K562 (cell line): Measurements from ENCODE around the gene KIF5C.

Experiments
- CREM ChIP-seq: IDR thresholded peaks from 2 replicates; pipeline ENCODE4 v1.6.1; 2014; ENCODE audit warnings: antibody characterized with exemption, low read depth
- EHMT2 ChIP-seq: fragments of 450-650 bp; IDR thresholded peaks from 2 replicates; pipeline ENCODE4 v1.6.1; 2018; ENCODE audit warnings: antibody characterized with exemption
- FOXM1 ChIP-seq, 2 experiments: fragments of 450-650 bp in 1 of 2; sonication (generic) in 1 of 2; formaldehyde crosslinking in 1 of 2; IDR thresholded peaks; 2 replicates each; pipeline versions ENCODE4 v1.6.1 to v1.9.0; 2017 to 2022; ENCODE audit warnings: low read depth in 2 of 2, mild to moderate bottlenecking in 2 of 2, missing genetic modification reagents in 1 of 2, moderate library complexity in 1 of 2
- HMG20A ChIP-seq: fragments of 450-650 bp; formaldehyde crosslinking; conservative IDR thresholded peaks from 2 replicates; pipeline ENCODE4 v1.4.0; 2020; ENCODE audit warnings: mild to moderate bottlenecking, mixed read lengths
- NELFE ChIP-seq: IDR thresholded peaks from 2 replicates; pipeline ENCODE4 v1.6.1; 2011; ENCODE audit warnings: mild to moderate bottlenecking; ENCODE audit not compliant: insufficient read depth, insufficient read length
- SMAD1 ChIP-seq: fragments of 150-350 bp; IDR thresholded peaks from 2 replicates; pipeline ENCODE4 v1.6.1; 2014; ENCODE audit warnings: low read length, low read depth; ENCODE audit not compliant: partially characterized antibody
- TAF1 ChIP-seq: IDR thresholded peaks from 2 replicates; pipeline ENCODE4 v1.6.1; 2011; ENCODE audit warnings: mild to moderate bottlenecking, low read length, moderate library complexity; ENCODE audit not compliant: insufficient read depth, control insufficient read depth, severe bottlenecking; ENCODE audit errors: extremely low read depth
- TF ChIP-seq, protein P1 (sequence below), 2 experiments: fragments of 450-650 bp; formaldehyde crosslinking in 1 of 2; IDR thresholded peaks; 2 replicates each; pipeline versions ENCODE4 v1.4.0 to v1.6.1; 2014 to 2020; ENCODE audit warnings: mild to moderate bottlenecking in 2 of 2, borderline replicate concordance in 1 of 2, low read depth in 1 of 2
- TF ChIP-seq, protein P2 (sequence below): sonication (generic); formaldehyde crosslinking; IDR thresholded peaks from 2 replicates; pipeline ENCODE4 v1.8.0; 2022; ENCODE audit warnings: missing genetic modification reagents, mild to moderate bottlenecking, borderline replicate concordance
- TF ChIP-seq, protein P3 (sequence below), 3 experiments: IDR thresholded peaks in 2 of 3; conservative IDR thresholded peaks in 1 of 3; 2 replicates each; pipeline ENCODE4 v1.5.1; 2011 to 2012; ENCODE audit warnings: low read length in 3 of 3, mild to moderate bottlenecking in 3 of 3, control low read depth in 2 of 3, improper control_type of control experiment in 1 of 3, inconsistent platforms in 1 of 3, low read depth in 1 of 3, mixed read lengths in 1 of 3, moderate library complexity in 1 of 3; ENCODE audit not compliant: insufficient read depth in 2 of 3
- TF ChIP-seq, protein P4 (sequence below): sonication (generic); formaldehyde crosslinking; IDR thresholded peaks from 2 replicates; pipeline ENCODE4 v1.9.0; 2022; ENCODE audit warnings: mild to moderate bottlenecking, missing genetic modification reagents

DNA sequence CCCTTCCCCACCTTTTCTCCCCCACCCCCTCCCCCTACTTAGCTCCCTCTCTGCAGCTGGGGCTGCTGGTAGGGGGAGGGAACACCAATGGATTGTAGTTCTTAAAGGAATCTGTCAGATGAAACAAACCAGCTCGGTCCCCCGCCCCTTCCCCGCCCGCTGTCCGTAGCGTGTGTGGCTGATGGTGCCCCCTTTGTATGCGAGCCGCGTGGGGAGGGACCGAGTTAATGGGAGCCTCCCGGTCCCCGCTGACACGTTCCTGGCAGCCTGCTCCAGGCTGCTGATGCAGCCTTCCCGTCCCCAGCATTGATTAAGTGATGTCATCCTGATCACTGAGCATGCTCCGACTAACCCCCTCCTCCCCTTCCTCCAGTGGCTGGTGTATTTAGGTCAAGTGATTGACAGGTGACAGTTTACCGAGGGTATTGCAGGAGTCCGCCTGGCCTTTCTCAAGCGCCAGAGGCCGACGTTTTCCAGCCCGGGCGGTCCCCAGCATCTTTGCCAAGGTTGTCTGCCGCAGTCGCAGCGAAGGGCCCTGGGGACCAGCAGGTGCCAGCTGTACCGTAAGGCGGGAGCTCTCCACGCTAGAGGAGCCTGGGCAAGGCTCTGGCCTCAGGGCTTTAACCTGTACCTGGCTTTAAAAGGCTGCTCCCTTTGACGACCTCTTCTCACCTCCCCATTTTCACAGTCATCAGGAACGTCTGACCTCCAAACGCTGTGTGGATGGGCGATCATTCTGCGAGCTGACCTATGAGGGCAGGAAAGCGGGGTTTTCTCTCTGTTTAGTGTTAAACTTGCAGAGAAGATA, 1.8 kb downstream of the KIF5C start:
- TF ChIP-seq, protein P1, sequence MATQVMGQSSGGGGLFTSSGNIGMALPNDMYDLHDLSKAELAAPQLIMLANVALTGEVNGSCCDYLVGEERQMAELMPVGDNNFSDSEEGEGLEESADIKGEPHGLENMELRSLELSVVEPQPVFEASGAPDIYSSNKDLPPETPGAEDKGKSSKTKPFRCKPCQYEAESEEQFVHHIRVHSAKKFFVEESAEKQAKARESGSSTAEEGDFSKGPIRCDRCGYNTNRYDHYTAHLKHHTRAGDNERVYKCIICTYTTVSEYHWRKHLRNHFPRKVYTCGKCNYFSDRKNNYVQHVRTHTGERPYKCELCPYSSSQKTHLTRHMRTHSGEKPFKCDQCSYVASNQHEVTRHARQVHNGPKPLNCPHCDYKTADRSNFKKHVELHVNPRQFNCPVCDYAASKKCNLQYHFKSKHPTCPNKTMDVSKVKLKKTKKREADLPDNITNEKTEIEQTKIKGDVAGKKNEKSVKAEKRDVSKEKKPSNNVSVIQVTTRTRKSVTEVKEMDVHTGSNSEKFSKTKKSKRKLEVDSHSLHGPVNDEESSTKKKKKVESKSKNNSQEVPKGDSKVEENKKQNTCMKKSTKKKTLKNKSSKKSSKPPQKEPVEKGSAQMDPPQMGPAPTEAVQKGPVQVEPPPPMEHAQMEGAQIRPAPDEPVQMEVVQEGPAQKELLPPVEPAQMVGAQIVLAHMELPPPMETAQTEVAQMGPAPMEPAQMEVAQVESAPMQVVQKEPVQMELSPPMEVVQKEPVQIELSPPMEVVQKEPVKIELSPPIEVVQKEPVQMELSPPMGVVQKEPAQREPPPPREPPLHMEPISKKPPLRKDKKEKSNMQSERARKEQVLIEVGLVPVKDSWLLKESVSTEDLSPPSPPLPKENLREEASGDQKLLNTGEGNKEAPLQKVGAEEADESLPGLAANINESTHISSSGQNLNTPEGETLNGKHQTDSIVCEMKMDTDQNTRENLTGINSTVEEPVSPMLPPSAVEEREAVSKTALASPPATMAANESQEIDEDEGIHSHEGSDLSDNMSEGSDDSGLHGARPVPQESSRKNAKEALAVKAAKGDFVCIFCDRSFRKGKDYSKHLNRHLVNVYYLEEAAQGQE (IDR thresholded peaks at IDR 0.05; ENCODE audit: borderline replicate concordance): no peak
- TF ChIP-seq, protein P1 (CRISPR knock-in tag; IDR thresholded peaks at IDR 0.05; ENCODE audit: low read depth): no peak
- no peak for TF ChIP-seq HMG20A (CRISPR knock-in tag)
- TF ChIP-seq, protein P2, sequence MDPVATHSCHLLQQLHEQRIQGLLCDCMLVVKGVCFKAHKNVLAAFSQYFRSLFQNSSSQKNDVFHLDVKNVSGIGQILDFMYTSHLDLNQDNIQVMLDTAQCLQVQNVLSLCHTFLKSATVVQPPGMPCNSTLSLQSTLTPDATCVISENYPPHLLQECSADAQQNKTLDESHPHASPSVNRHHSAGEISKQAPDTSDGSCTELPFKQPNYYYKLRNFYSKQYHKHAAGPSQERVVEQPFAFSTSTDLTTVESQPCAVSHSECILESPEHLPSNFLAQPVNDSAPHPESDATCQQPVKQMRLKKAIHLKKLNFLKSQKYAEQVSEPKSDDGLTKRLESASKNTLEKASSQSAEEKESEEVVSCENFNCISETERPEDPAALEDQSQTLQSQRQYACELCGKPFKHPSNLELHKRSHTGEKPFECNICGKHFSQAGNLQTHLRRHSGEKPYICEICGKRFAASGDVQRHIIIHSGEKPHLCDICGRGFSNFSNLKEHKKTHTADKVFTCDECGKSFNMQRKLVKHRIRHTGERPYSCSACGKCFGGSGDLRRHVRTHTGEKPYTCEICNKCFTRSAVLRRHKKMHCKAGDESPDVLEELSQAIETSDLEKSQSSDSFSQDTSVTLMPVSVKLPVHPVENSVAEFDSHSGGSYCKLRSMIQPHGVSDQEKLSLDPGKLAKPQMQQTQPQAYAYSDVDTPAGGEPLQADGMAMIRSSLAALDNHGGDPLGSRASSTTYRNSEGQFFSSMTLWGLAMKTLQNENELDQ (CRISPR knock-in tag): no peak
- TF ChIP-seq, protein P3, sequence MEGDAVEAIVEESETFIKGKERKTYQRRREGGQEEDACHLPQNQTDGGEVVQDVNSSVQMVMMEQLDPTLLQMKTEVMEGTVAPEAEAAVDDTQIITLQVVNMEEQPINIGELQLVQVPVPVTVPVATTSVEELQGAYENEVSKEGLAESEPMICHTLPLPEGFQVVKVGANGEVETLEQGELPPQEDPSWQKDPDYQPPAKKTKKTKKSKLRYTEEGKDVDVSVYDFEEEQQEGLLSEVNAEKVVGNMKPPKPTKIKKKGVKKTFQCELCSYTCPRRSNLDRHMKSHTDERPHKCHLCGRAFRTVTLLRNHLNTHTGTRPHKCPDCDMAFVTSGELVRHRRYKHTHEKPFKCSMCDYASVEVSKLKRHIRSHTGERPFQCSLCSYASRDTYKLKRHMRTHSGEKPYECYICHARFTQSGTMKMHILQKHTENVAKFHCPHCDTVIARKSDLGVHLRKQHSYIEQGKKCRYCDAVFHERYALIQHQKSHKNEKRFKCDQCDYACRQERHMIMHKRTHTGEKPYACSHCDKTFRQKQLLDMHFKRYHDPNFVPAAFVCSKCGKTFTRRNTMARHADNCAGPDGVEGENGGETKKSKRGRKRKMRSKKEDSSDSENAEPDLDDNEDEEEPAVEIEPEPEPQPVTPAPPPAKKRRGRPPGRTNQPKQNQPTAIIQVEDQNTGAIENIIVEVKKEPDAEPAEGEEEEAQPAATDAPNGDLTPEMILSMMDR (IDR thresholded peaks at IDR 0.05 in 2 of 3, conservative IDR thresholded peaks at IDR 0.05 in 1 of 3; ENCODE audit: insufficient read depth in 2 of 3, low read depth in 1 of 3, low read length in 3 of 3): no peak
- TF ChIP-seq SMAD1: no peak
- no peak for TF ChIP-seq NELFE
- TF ChIP-seq, protein P4, sequence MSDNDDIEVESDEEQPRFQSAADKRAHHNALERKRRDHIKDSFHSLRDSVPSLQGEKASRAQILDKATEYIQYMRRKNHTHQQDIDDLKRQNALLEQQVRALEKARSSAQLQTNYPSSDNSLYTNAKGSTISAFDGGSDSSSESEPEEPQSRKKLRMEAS (CRISPR knock-in tag): no peak
- TF ChIP-seq FOXM1 (IDR thresholded peaks at IDR 0.05; ENCODE audit: low read depth): no peak
- TF ChIP-seq FOXM1 (CRISPR knock-in tag; IDR thresholded peaks at IDR 0.05; ENCODE audit: low read depth): no peak
- TF ChIP-seq TAF1: no peak
- no peak for TF ChIP-seq EHMT2
- no peak for TF ChIP-seq CREM
